22Rv1 (cell line): ENCODE measurements around the gene FARS2.

Experiments used
- ZFX ChIP-seq: fragments of 450-650 bp; IDR thresholded peaks from 2 replicates; pipeline ENCODE4 v1.6.1; 2017; ENCODE audit warnings: antibody characterized with exemption, borderline replicate concordance
- TF ChIP-seq, protein P1 (sequence below): fragments of 450-650 bp; IDR thresholded peaks from 2 replicates; pipeline ENCODE4 v1.5.1; 2017; ENCODE audit warnings: mild to moderate bottlenecking

DNA sequence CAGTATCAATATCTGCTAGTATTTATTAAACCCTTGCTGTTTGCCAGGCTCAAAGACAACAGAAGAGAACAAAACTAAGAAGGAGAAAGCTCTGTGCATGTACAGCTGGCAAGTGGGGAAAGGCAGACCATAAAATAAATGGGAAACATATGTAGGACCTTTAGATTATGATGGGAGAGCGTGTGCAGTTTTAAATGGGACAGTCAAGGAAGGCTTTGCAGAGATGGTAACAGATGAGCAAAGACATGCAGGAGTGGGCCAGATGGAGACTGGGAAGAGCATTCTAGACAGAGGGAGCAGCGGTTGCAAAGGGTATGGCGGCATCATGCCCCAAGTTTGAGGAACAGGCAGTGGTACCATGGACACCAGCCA, 485.4 kb downstream of the FARS2 start:
- TF ChIP-seq, protein P1, sequence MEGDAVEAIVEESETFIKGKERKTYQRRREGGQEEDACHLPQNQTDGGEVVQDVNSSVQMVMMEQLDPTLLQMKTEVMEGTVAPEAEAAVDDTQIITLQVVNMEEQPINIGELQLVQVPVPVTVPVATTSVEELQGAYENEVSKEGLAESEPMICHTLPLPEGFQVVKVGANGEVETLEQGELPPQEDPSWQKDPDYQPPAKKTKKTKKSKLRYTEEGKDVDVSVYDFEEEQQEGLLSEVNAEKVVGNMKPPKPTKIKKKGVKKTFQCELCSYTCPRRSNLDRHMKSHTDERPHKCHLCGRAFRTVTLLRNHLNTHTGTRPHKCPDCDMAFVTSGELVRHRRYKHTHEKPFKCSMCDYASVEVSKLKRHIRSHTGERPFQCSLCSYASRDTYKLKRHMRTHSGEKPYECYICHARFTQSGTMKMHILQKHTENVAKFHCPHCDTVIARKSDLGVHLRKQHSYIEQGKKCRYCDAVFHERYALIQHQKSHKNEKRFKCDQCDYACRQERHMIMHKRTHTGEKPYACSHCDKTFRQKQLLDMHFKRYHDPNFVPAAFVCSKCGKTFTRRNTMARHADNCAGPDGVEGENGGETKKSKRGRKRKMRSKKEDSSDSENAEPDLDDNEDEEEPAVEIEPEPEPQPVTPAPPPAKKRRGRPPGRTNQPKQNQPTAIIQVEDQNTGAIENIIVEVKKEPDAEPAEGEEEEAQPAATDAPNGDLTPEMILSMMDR: 0 out of 2 replicates have a peak, but pooled peaks have one; percentile 4
- TF ChIP-seq ZFX: no peak
